Esophagus mucosa (tissue), 1 donor: ENCODE data around the gene MUC21. TPM values are rescaled to one million over a fixed set of nuclear protein-coding genes. Genes with fewer than 3 reads are reported as not detected.
"Not testable (repeated sequence)": the region's sequence is repeated elsewhere in the genome, so short reads cannot be mapped to it uniquely, and the experiment has no call there.

Source experiments
- ATAC-seq: fragments of 200-7000 bp; cut with Tn5 transposase; one replicate; pipeline ENCODE4 v1.9.1; 2020
- total RNA-seq: library from RNA; stranded (reverse); gene quantifications from one replicate; pipeline ENCODE4 v1.2.4, GENCODE V29; 2023
- donor health status: DM: yes; HTN: yes; CAD: no.

Gene MUC21
- 721 TPM for total RNA-seq

DNA sequence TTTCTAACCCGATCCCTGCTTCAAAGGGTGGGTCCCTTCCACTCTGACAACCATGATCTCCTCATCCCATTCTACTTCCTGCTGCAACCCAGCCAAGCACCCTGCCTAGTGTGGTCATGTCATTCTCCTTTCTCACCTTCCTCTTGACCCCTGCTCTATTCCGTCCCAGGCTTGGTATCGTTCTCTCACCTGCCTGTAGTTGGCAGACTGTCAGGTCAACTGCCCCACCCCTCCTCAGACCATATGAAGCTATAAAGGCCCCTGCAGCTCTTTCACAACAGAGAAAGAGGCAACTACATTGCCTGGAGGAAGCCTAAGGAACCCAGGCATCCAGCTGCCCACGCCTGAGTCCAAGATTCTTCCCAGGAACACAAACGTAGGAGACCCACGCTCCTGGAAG, at the start of gene MUC21:
MUC21 (plus strand) TSS at position 280 of the 400 bp plus-strand sequence. CDS start 241 bp downstream, outside the sequence.
- ATAC-seq, result peak; percentile 84

DNA sequence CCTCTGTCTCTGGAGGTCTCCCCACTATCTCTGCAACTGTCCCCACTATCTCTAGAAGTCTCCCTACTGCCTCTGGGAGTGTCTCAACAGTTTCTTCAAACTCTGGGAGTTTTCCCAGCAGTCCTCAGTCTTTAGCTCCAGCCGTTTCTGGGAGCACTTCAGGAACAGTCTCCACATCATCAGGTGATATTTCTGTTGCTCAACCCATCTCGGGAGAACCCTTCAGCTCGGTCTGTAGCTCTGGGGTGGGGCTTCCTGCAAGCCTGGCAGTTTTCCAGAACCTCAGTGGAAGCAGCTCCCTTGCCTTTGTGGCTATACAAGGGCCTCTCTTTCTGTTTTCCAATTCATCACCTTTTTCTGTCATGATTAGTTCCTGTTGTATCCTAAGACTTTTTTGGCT, 48.5 kb upstream of the MUC21 start:
- no peak for ATAC-seq

- no peak for ATAC-seq
Observed at GRCh38 chr6:30937265-30937664, 46.3 kb upstream of the MUC21 start.

DNA sequence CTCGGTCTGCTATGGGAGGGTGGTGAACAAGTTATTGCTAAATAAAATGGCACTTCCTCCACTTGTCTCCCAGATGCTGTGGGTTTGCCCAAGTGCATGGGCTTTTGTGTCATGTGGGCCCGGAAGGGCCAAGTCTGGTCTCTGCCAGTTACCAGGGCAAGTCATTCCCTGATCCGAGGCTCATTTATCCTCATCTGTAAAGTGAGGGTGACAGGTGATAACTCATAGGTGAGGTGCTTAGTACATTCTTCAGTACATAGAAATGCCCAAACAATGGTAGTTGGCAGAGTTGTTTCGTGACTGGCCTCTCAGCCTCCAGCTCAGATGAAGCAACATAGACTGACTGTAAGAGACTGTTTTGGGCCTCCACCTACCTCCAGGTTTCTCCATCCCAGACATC, 44.8 kb upstream of the MUC21 start:
- ATAC-seq, result peak; percentile 88

- ATAC-seq, result peak; percentile 76
Observed at GRCh38 chr6:30939473-30939872, 44.0 kb upstream of the MUC21 start.

DNA sequence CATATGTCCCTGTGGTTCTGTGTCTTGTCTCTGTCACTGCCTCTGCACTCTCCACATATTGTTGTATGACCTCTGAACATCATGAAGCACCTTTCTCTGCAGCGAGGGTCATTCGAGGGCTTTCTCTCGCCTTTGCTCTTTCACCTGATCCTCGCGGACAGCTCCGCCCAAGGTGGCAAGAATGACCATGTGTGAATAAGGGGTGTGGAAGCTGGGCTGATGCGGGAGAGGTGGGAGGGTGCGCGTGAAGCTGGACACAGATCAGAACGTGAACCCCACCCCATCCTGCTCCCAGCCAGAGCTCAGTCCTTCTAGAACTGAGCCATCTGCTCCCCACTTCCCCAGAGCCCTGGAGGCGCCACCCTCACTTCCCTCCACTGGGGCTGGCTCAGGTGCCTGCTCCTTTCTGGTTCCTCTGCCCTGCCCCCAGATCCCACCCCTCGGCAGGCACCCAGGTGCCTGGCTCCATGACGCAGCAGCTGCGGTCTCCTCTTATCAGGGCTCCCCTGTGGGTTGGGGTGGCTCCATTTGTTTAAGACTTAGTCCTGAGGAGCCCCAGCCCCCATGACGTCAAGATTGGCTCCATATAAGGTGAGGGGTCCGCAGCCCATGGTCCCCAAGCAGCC, 43.0 kb upstream of the MUC21 start, which contains the start of gene MUCL3:
MUCL3 (plus strand) TSS at position 613 of the 626 bp plus-strand sequence. CDS start 27 bp downstream, outside the sequence.
- ATAC-seq, result peak; percentile 14

DNA sequence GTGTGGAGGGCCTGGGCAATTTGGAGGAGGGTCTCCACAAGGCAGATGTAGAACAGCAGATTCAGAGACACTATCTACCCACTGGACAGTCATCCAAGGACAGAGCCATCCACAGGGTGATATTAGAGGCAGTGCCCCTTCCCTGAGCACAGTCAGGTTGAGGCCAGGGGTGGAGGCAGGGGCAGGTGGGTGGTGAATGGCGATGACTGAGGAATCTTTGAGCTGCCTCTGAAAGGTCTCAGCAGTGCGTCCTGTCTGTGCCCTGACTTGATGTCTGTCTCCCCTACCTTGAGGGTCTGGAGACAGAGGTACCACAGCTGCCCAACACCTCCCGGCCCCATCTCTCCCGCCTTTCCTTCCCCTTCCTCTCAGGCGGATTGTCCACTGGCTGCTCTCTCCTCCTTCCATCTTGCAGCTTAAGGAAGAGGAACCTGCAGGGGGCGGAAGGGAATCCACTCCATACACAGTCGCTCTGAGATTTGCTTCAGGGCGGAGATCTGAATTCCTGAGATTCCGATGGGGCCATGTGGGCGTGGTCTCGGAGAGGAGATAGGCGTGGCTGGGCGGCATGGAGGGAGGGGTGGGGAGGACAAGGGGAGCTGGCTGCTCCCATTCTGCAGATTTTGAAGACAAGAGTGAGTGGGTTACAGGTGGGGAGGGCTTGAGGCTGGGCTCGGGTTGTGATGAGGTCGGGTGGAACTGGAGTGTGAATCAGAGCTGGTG, 41.0 kb upstream of the MUC21 start:
- ATAC-seq, result peak; percentile 22

DNA sequence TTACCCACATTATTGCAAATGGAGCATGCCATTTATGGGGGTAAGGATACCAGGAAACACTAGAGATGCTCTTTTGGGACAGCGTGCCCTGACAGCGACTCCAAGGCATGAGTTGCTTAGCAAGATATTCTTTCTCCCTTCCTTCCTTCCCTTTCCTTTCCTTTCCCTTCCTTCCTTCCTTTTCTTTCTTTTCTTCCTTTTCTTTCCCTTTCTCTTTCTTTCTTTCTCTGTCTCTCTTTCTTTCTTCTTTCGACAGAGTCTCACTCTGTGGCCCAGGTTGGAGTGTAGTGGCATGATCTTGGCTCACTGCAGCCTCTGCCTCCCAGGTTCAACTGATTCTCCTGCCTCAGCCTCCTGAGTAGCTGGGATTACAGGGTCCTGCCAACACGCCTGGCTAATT, 39.5 kb upstream of the MUC21 start:
- ATAC-seq, result no peak

DNA sequence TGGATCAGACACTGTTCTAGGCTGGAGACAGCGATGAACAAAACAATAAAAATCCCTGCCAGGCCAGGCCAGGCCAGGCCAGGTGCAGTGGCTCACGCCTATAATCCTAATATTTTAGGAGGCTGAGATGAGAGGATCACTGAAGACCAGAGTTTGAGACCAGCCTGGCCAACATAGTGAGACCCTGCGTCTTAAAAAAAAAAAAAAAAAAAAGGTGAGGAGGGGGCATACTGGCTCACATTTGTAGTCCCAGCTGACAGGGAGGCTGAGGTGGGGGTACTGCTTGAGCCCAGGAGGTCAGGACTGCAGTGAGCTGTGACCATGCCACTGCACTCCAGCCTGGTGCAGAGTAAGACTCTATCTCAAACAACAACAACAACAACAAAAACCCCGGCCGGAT, 38.2 kb upstream of the MUC21 start:
- ATAC-seq, result no peak

GRCh38 chr6:30947231-30947630, 36.3 kb upstream of the MUC21 start:
- no peak for ATAC-seq

GRCh38 chr6:30948811-30949210, 34.7 kb upstream of the MUC21 start:
- ATAC-seq, result no peak

GRCh38 chr6:30951907-30952469, 31.5 kb upstream of the MUC21 start:
- no peak for ATAC-seq

DNA sequence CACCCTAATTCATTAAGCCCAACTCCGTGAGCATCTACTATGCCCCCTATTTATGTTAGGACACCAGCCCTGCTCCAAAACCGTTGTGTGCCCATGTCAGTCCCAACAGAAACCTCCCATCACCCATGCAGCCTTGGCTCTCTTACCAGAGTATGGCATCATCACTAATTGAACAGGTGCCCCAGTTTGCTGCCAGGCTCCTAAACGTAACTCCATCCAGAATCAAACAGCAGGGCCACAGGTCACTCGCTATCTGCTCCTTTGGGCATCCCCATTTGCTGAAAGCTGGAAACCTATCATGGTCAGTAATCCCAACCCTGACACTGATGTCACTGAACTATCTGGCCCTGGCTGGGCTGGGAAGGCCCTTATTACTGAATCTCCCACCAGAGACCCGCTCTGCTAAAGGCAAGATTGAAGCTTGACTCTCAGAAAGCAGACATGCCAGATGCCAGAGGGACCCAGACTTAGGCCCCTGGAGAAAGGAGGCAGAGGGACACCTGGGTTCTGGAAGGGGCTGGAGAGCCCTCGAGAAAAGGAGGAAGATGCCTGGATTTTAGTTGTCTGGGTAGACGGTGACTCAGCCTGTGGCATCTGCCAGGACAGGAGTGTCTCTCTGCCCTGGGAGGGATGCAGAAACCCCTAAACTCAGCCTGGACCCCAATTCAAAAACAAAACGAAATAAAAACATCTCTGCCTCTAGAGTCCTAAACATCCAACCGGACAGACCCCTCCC, 28.7 kb upstream of the MUC21 start:
- peak; percentile 40 for ATAC-seq

- peak; percentile 83 for ATAC-seq
Observed at GRCh38 chr6:30955367-30956042, 28.0 kb upstream of the MUC21 start.

DNA sequence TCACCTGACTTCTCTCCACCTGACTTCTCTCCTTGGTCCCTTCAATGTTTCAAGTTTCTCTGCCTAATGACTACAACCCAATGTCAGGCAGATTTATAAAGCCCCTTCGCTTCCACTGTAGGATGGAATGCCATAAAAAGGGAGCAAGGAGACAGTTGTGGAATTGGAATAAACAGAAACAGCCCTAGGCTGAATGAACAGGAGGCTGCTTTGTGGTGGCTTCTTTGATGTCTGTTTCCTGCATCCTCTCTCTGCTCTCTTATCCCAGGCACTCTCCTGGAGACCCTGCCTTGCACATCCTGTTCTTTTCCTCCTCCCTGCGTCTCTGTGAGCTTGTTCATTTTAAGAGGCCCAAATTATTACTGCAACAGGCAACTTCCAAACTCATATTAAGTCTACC, 25.8 kb upstream of the MUC21 start:
- no peak for ATAC-seq

DNA sequence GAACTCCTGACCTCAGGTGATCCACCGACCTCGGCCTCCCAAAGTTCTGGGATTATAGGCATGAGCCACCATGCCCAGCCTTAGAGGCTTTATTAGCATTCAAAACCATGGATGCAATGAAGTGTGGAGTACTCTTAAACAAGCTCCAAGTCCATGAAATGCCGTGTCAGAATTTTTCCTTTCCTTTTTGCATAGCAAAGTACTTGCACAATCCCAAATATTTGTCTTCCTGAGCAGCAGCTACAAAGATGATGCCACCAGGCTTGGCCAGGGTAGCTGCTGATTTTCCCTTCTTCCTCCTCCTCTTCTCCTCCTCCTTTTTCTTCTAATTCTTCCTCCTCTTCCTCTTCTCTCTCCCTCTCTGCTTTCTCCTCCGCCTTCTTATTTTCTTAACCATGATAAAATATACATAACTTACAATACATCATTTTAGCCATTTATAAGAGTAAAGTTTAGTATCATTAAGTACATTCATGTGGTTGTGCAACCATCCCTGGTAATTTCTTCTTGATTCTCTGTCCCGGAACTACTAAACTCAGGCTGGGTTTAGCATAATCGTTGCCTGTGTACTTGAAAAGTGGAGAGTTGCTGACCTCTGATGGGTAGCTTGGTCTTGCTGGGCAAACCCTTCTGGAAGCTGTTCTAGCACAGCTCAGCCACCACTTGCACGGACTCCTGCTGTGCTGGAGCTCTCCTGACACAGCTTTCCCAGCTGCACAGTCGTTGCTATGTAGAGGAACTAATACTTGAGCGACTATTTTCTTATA, 22.4 kb upstream of the MUC21 start:
- ATAC-seq, result peak; percentile 38

DNA sequence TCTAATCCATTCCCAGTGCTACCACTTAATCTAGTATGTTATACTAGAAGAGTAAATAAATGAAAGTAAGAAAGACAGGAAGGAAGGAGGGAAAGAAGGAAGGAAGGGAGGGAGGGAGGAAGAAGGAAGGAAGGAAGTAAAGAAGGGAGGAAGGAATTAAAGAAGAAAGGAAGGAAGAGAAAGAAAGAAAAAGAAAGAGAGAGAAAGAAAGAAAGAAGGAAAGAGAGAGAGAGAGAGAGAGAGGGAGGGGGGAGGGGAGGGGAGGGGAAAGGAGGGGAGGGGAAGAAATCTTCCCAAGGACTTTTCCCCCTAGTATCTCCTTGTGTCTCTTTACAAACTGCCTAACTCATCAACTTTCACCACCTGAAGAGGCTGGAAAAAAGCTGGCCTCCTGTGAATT, 20.8 kb upstream of the MUC21 start:
- no peak for ATAC-seq

GRCh38 chr6:30963641-30964040, 19.9 kb upstream of the MUC21 start:
- ATAC-seq, result peak; percentile 60

- ATAC-seq, result peak; percentile 22
Observed at GRCh38 chr6:30964075-30964474, 19.4 kb upstream of the MUC21 start.

GRCh38 chr6:30965140-30965601, 18.3 kb upstream of the MUC21 start:
- ATAC-seq, result peak; percentile 14

DNA sequence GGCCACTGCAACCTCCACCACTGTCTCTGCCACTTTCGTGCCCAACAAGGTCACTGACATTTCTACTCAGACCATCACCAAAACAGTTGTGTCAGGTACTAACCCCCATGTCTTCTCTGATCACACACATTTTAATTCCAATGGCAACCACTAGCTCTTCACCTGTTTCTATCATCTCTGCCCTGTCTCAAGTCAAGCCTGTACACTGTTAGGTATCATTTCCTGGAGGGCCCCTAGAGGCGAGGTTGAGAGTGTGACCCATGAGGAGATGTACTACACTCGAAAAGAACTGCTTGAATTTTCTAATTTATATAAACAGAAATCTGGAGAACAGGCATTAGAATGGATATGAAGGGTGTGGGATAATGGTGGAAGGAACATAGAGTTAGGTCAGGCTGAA, 17.4 kb upstream of the MUC21 start:
- ATAC-seq, result no peak

DNA sequence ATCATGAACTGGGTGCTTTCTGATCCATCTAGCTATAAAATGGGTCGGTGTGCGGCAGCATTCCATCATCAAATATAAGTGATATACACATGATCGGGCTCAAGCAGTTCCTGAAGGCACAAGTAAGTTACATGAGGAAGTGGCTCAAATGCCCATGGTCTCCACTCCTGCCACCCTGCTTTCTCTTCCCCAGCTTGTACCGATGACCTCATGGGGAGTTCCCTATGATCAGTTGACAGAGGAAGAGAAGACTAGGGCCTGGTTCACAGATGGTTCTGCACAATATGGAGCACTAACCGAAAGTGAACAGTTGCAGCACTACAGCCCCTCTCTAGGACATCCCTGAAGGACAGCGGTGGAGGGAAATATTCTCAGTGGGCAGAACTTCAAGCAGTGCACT, 14.3 kb upstream of the MUC21 start:
- not testable (repeated sequence) for ATAC-seq
